SU-DHL-6 (cell line): ENCODE data around the gene MDM1.

Experiments
- H2AFZ ChIP-seq: fragments of 200-600 bp; sonication (generic); 2 replicates; pipeline ENCODE4 v1.6.1; 2014; ENCODE audit warnings: low read depth, mild to moderate bottlenecking, moderate library complexity, mixed read lengths, antibody characterized with exemption, low read length; ENCODE audit not compliant: severe bottlenecking
- H3F3A ChIP-seq: fragments of 200-600 bp; shearing (Covaris generic); 2 replicates; pipeline ENCODE4 v1.6.0; 2016; ENCODE audit warnings: antibody characterized with exemption, mild to moderate bottlenecking; ENCODE audit not compliant: insufficient read depth
- H3K27ac ChIP-seq: fragments of 200-600 bp; sonication (generic); 2 replicates; pipeline ENCODE4 v1.5.1; 2016; ENCODE audit warnings: low read depth, mild to moderate bottlenecking, low read length, moderate library complexity, mixed read lengths
- H3K27me3 ChIP-seq: fragments of 200-600 bp; sonication (generic), shearing (Covaris generic); 2 replicates; pipeline ENCODE4 v1.6.0; 2014; ENCODE audit warnings: mild to moderate bottlenecking, low read length
- H3K36me3 ChIP-seq: fragments of 200-600 bp; sonication (generic); 2 replicates; pipeline ENCODE4 v1.6.1; 2014; ENCODE audit warnings: mild to moderate bottlenecking, low read length, mixed read lengths
- H3K4me2 ChIP-seq: fragments of 300-600, 200-600 bp; shearing (Covaris generic), sonication (generic); 2 replicates; pipeline ENCODE4 v1.6.0; 2014; ENCODE audit warnings: low read length, low read depth, mild to moderate bottlenecking; ENCODE audit not compliant: poor library complexity, severe bottlenecking
- H3K4me3 ChIP-seq: fragments of 200-600 bp; sonication (generic); 2 replicates; pipeline ENCODE4 v1.5.1; 2014; ENCODE audit warnings: antibody characterized with exemption, low read length, mild to moderate bottlenecking, mixed read lengths; ENCODE audit not compliant: insufficient read depth, poor library complexity, severe bottlenecking
- H3K79me2 ChIP-seq: fragments of 200-600 bp; sonication (generic); 2 replicates; pipeline ENCODE4 v1.6.1; 2014; ENCODE audit warnings: mild to moderate bottlenecking, low read length, moderate library complexity; ENCODE audit not compliant: insufficient read depth
- H3K9ac ChIP-seq: fragments of 200-600 bp; sonication (generic); 2 replicates; pipeline ENCODE4 v1.7.0; 2014; ENCODE audit warnings: mild to moderate bottlenecking, low read length
- H3K9me2 ChIP-seq: fragments of 200-600 bp; sonication (generic); replicated peaks from 2 replicates; pipeline ENCODE4 v1.6.1; 2014; ENCODE audit warnings: low read length; ENCODE audit not compliant: insufficient read depth
- H3K9me3 ChIP-seq: fragments of 200-600 bp; sonication (generic); 2 replicates; pipeline ENCODE4 v1.6.1; 2014; ENCODE audit warnings: low read length, mixed read lengths; ENCODE audit not compliant: insufficient read depth
- H4K20me1 ChIP-seq: fragments of 200-600 bp; sonication (generic); 2 replicates; pipeline ENCODE4 v1.6.1; 2014; ENCODE audit warnings: low read depth, mild to moderate bottlenecking, antibody characterized with exemption, low read length, moderate library complexity, mixed read lengths
- EZH2phosphoT487 ChIP-seq: fragments of 200-600 bp; sonication (generic), shearing (Covaris generic); conservative IDR thresholded peaks from 2 replicates; pipeline ENCODE4 v1.6.1; 2018; ENCODE audit warnings: mild to moderate bottlenecking, antibody characterized with exemption, low read length, moderate library complexity, mixed read lengths
- TF ChIP-seq, protein P1 (sequence below): fragments of 200-600 bp; sonication (generic); IDR thresholded peaks from one replicate; pipeline ENCODE4 v1.5.1; 2017; ENCODE audit warnings: antibody characterized with exemption, mild to moderate bottlenecking, low read length, moderate library complexity; ENCODE audit not compliant: insufficient read depth, poor library complexity, severe bottlenecking

MDM1 gene

DNA sequence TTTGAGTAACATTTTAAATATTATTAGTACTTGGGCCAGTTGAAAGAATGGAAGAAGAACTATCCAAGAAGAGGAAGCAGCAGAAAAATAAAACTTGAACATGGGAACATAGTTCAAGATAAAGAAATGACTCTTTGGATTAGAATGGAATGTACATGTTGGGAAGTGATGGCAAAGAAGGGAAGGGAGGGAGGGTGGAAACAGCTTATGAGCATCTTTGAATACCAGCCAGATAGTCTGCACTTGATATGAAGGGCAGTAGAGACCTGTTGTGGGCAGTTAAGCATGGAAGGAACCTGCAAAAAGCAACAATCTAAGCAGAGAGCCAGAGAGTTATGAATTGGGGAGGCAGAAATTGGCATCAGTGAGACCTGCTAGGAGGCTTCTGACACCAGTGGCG lies 68.8 kb downstream of the MDM1 start:
- TF ChIP-seq EZH2phosphoT487, result no peak
- TF ChIP-seq, protein P1, sequence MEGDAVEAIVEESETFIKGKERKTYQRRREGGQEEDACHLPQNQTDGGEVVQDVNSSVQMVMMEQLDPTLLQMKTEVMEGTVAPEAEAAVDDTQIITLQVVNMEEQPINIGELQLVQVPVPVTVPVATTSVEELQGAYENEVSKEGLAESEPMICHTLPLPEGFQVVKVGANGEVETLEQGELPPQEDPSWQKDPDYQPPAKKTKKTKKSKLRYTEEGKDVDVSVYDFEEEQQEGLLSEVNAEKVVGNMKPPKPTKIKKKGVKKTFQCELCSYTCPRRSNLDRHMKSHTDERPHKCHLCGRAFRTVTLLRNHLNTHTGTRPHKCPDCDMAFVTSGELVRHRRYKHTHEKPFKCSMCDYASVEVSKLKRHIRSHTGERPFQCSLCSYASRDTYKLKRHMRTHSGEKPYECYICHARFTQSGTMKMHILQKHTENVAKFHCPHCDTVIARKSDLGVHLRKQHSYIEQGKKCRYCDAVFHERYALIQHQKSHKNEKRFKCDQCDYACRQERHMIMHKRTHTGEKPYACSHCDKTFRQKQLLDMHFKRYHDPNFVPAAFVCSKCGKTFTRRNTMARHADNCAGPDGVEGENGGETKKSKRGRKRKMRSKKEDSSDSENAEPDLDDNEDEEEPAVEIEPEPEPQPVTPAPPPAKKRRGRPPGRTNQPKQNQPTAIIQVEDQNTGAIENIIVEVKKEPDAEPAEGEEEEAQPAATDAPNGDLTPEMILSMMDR, result no peak
- no peaks in the 10 kb centered on the region for H3K27me3 ChIP-seq
- H3K9me3 ChIP-seq, result no peaks in the 10 kb centered on the region
- H3K79me2 ChIP-seq, result no peaks in the 10 kb centered on the region
- no peaks in the 10 kb centered on the region for H3K36me3 ChIP-seq
- no peaks in the 10 kb centered on the region for H3K9me2 ChIP-seq
- no peak overlapping the region for H3K4me2 ChIP-seq
- H3K27ac ChIP-seq, result no peak overlapping the region
- H3F3A ChIP-seq, result no peaks in the 10 kb centered on the region
- H4K20me1 ChIP-seq, result no peaks in the 10 kb centered on the region
- H3K4me3 ChIP-seq, result no peak overlapping the region
- H2AFZ ChIP-seq, result no peak overlapping the region
- no peak overlapping the region for H3K9ac ChIP-seq

DNA sequence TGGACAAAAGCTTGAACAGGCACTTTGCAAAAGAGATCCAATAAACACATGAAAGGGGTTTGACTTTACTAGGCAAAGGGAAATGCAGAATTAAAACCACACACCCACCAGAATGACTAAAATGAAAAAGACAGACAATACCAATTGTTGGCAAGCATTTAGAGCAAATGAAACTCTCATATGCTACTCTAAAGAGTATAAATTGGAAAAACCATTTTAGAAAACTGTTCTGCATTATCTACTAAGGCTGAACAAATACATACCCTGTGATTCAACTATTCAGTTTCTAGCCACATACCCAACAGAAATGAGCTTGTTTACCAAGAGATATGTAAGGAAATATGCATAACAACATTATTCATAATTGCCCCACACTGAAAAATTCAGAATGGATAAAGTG lies 70.3 kb downstream of the MDM1 start:
- no peaks in the 10 kb centered on the region for H4K20me1 ChIP-seq
- no peak overlapping the region for H3K4me2 ChIP-seq
- TF ChIP-seq, protein P1, result no peak
- no peak for TF ChIP-seq EZH2phosphoT487
- H3F3A ChIP-seq, result no peaks in the 10 kb centered on the region
- no peak overlapping the region for H2AFZ ChIP-seq
- no peak overlapping the region for H3K4me3 ChIP-seq
- H3K9ac ChIP-seq, result no peak overlapping the region
- no peaks in the 10 kb centered on the region for H3K27me3 ChIP-seq
- no peaks in the 10 kb centered on the region for H3K36me3 ChIP-seq
- H3K9me2 ChIP-seq, result no peaks in the 10 kb centered on the region
- H3K9me3 ChIP-seq, result no peaks in the 10 kb centered on the region
- no peaks in the 10 kb centered on the region for H3K79me2 ChIP-seq
- H3K27ac ChIP-seq, result no peak overlapping the region

DNA sequence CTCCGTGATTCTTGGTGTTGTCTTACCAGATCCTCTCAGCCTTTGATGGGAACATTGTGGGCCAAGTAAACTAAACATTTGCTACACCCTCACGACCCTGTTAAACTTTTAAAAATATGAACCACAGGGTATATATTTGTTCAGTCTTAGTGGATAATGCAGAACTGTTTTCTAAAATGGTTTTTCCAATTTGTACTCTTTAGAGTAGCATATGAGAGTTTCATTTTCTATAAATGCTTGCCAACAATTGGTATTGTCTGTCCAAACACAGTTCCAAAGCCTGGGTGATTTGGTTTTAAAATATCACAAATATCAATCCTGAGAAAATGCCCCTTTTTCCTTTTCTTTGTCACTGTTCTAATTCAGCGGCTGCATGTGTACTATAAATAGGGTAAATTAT lies 72.0 kb downstream of the MDM1 start:
- TF ChIP-seq, protein P1, result no peak
- TF ChIP-seq EZH2phosphoT487, result no peak
- no peak overlapping the region for H2AFZ ChIP-seq
- no peak overlapping the region for H3K4me3 ChIP-seq
- no peak overlapping the region for H3K4me2 ChIP-seq
- H3K9me2 ChIP-seq, result no peaks in the 10 kb centered on the region
- no peaks in the 10 kb centered on the region for H3F3A ChIP-seq
- H3K9me3 ChIP-seq, result no peaks in the 10 kb centered on the region
- no peaks in the 10 kb centered on the region for H4K20me1 ChIP-seq
- no peak overlapping the region for H3K9ac ChIP-seq
- no peaks in the 10 kb centered on the region for H3K36me3 ChIP-seq
- H3K27ac ChIP-seq, result no peak overlapping the region
- H3K79me2 ChIP-seq, result no peaks in the 10 kb centered on the region
- no peaks in the 10 kb centered on the region for H3K27me3 ChIP-seq
